Stimulated activated CD4-positive, alpha-beta T cell treated with anti-CD3 and anti-CD28 coated beads, Interleukin-12 subunit alpha, Interleukin-12 subunit beta, amount 100 ng/mL, for 4 hours (primary cell): Measurements from ENCODE around the gene SLC19A1.
A peak's percentile ranks its signal among the peaks of the same experiment; 100 is the strongest.

Experiments used
- DNase-seq: peaks from one replicate; pipeline ENCODE4 v3.0.0-alpha.2; 2020

SLC19A1 gene

GRCh38 chr21:45542242-45542666, at the start of gene SLC19A1:
SLC19A1 (minus strand) TSS chr21:45542440; CDS start chr21:45537959, 4,481 bp downstream.
- peak; percentile 80 for DNase-seq

GRCh38 chr21:45591619-45592207, 49.5 kb upstream of the SLC19A1 start:
- no peak for DNase-seq

- peak; percentile 59 for DNase-seq
Measured at GRCh38 chr21:45590726-45591618, 48.7 kb upstream of the SLC19A1 start.

- peak; percentile 76 for DNase-seq
Measured at GRCh38 chr21:45590246-45590725, 48.0 kb upstream of the SLC19A1 start.

- no peak for DNase-seq
Measured at GRCh38 chr21:45589686-45590245, 47.5 kb upstream of the SLC19A1 start.

- DNase-seq = no peak
Measured at GRCh38 chr21:45588871-45589491, 46.7 kb upstream of the SLC19A1 start.

- no peak for DNase-seq
Measured at GRCh38 chr21:45588086-45588825, 46.0 kb upstream of the SLC19A1 start.

- DNase-seq = no peak
Measured at GRCh38 chr21:45586289-45586858, 44.1 kb upstream of the SLC19A1 start.

GRCh38 chr21:45584786-45585185, 42.5 kb upstream of the SLC19A1 start:
- DNase-seq = no peak

- DNase-seq = no peak
Measured at GRCh38 chr21:45583831-45584509, 41.7 kb upstream of the SLC19A1 start.

- DNase-seq = no peak
Measured at GRCh38 chr21:45582128-45582527, 39.9 kb upstream of the SLC19A1 start.

- DNase-seq = no peak
Measured at GRCh38 chr21:45581322-45581712, 39.1 kb upstream of the SLC19A1 start.

- DNase-seq = no peak
Measured at GRCh38 chr21:45580576-45581321, 38.5 kb upstream of the SLC19A1 start.

GRCh38 chr21:45580181-45580575, 37.9 kb upstream of the SLC19A1 start:
- DNase-seq = no peak

- DNase-seq = no peak
Measured at GRCh38 chr21:45579383-45580180, 37.3 kb upstream of the SLC19A1 start.

GRCh38 chr21:45578811-45579381, 36.7 kb upstream of the SLC19A1 start:
- DNase-seq = no peak

GRCh38 chr21:45578176-45578801, 36.0 kb upstream of the SLC19A1 start:
- no peak for DNase-seq

GRCh38 chr21:45577801-45578175, 35.5 kb upstream of the SLC19A1 start:
- no peak for DNase-seq
